Measurements from ENCODE around the gene LDB2.

- TF ChIP-seq POLR2A (IDR thresholded peaks at IDR 0.05; ENCODE audit: control extremely low read depth in 1 of 2, low read depth in 2 of 2, low read length in 2 of 2) (no peak), TAF1 (IDR thresholded peaks at IDR 0.05; ENCODE audit: low read depth, low read length) (no peak), MAFK (IDR thresholded peaks at IDR 0.05; ENCODE audit: low read depth, low read length) (no peak), YY1 (IDR thresholded peaks at IDR 0.05; ENCODE audit: low read depth, low read length) (no peak), TEAD4 (IDR thresholded peaks at IDR 0.05; ENCODE audit: low read depth, low read length) (no peak), CEBPB (IDR thresholded peaks at IDR 0.05; ENCODE audit: low read depth, low read length) (no peak), RAD21 (IDR thresholded peaks at IDR 0.05 in 1 of 2, conservative IDR thresholded peaks at IDR 0.05 in 1 of 2; ENCODE audit: low read depth in 2 of 2, low read length in 2 of 2) (no peak)
- TF ChIP-seq, protein P1, sequence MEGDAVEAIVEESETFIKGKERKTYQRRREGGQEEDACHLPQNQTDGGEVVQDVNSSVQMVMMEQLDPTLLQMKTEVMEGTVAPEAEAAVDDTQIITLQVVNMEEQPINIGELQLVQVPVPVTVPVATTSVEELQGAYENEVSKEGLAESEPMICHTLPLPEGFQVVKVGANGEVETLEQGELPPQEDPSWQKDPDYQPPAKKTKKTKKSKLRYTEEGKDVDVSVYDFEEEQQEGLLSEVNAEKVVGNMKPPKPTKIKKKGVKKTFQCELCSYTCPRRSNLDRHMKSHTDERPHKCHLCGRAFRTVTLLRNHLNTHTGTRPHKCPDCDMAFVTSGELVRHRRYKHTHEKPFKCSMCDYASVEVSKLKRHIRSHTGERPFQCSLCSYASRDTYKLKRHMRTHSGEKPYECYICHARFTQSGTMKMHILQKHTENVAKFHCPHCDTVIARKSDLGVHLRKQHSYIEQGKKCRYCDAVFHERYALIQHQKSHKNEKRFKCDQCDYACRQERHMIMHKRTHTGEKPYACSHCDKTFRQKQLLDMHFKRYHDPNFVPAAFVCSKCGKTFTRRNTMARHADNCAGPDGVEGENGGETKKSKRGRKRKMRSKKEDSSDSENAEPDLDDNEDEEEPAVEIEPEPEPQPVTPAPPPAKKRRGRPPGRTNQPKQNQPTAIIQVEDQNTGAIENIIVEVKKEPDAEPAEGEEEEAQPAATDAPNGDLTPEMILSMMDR (IDR thresholded peaks at IDR 0.05; ENCODE audit: control extremely low read depth in 1 of 3, insufficient read depth in 1 of 3, low read depth in 1 of 3, low read length in 3 of 3) = no peak
Measured at GRCh38 chr4:16467061-16467460, 431.4 kb downstream of the LDB2 start.

Measured in H1 (cell line).